Neural crest cell (in vitro differentiated cells): Measurements from ENCODE around the gene ANKDD1B. TPM values are rescaled to one million over a fixed set of nuclear protein-coding genes. Genes with fewer than 3 reads are reported as not detected.

Experiments used
- DNase-seq: peaks from one replicate; pipeline ENCODE4 v3.0.0; 2021; ENCODE audit warnings: low read depth, mixed read lengths, low spot score
- H3K27ac Mint-ChIP-seq: one replicate; pipeline ENCODE4 v1.8.0; 2021; ENCODE audit warnings: mild to moderate bottlenecking, mixed read lengths; ENCODE audit not compliant: unreplicated experiment
- H3K27me3 Mint-ChIP-seq: 2 replicates; pipeline ENCODE4 v1.8.0; 2021; ENCODE audit warnings: low read depth, mild to moderate bottlenecking, mixed read lengths
- H3K36me3 Mint-ChIP-seq: 2 replicates; pipeline ENCODE4 v1.8.0; 2021; ENCODE audit warnings: low read depth, mild to moderate bottlenecking, mixed read lengths
- H3K4me1 Mint-ChIP-seq: 2 replicates; pipeline ENCODE4 v1.8.0; 2021; ENCODE audit warnings: mixed read lengths
- H3K4me3 Mint-ChIP-seq: one replicate; pipeline ENCODE4 v1.8.0; 2021; ENCODE audit warnings: mild to moderate bottlenecking, mixed read lengths
- H3K9me3 Mint-ChIP-seq: 2 replicates; pipeline ENCODE4 v1.8.0; 2021; ENCODE audit warnings: mixed read lengths
- total RNA-seq: library from RNA; stranded (reverse); gene quantifications from 2 replicates; pipeline ENCODE4 v1.2.1, GENCODE V29; 2021
- TF ChIP-seq, protein P1 (sequence below): fragments of 200-600 bp; sonication (generic); conservative IDR thresholded peaks from 2 replicates; pipeline ENCODE4 v1.5.0; 2021; ENCODE audit warnings: antibody characterized with exemption, mild to moderate bottlenecking

Gene ANKDD1B
- total RNA-seq, 1 donor from 2014 or later = 0.28 TPM

DNA sequence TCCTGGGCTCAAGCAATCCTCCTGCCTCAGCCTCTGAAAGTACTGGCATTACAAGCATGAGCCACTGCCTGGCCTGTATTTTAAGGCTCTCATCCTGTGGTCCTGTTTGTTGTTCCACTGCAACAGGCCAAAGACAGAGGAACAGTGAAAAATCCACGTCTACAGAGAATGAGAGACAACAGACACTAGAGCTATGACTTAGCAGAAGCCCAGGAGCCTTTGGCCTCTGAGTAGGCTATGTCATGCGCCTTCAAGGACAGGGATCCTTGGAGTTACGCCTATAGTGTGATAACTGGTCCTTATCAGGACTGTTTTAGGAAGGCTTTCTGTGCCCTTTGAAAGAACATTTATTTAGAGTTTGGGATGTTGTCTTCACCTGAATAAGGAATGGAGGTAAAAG, 95.5 kb downstream of the ANKDD1B start:
- Mint-ChIP-seq H3K27ac (no peak overlapping the region), H3K4me1 (no peaks in the 10 kb centered on the region), H3K4me3 (no peak overlapping the region), H3K36me3 (peaks cover 15% of the 10 kb centered on the region), H3K9me3 (no peaks in the 10 kb centered on the region), H3K27me3 (no peaks in the 10 kb centered on the region)
- TF ChIP-seq, protein P1, sequence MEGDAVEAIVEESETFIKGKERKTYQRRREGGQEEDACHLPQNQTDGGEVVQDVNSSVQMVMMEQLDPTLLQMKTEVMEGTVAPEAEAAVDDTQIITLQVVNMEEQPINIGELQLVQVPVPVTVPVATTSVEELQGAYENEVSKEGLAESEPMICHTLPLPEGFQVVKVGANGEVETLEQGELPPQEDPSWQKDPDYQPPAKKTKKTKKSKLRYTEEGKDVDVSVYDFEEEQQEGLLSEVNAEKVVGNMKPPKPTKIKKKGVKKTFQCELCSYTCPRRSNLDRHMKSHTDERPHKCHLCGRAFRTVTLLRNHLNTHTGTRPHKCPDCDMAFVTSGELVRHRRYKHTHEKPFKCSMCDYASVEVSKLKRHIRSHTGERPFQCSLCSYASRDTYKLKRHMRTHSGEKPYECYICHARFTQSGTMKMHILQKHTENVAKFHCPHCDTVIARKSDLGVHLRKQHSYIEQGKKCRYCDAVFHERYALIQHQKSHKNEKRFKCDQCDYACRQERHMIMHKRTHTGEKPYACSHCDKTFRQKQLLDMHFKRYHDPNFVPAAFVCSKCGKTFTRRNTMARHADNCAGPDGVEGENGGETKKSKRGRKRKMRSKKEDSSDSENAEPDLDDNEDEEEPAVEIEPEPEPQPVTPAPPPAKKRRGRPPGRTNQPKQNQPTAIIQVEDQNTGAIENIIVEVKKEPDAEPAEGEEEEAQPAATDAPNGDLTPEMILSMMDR = no peak
- DNase-seq = no peak

DNA sequence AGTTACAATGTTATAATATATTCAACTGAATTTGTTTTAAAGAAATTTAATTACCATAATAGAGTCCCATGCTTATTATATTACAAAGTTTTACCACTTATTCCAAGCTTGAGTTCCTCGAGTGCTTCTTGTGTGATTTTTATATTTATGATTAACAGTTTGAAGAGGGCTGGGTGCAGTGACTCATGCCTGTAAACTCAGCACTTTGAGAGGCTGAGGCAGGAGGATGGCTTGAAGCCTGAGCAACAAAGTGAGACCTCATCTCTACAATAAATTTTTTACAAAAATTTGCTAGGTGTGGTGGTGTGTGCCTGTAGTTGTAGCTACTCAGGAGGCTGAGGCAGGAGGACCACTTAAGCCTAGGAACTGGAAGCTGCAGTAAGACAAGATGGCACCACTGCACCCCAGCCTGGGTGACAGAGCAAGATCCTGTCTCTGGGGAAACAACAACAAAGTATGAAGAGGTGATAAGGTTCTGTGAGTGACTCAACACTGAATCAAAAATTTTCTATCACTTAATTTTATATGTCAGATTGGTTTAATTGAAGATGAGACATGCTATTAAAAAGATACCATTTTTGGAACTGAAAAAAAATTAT, 96.8 kb downstream of the ANKDD1B start:
- no peaks in the 10 kb centered on the region for H3K27me3 Mint-ChIP-seq
- no peak overlapping the region for H3K27ac Mint-ChIP-seq
- no peak for DNase-seq
- no peaks in the 10 kb centered on the region for H3K9me3 Mint-ChIP-seq
- H3K4me3 Mint-ChIP-seq = no peak overlapping the region
- no peaks in the 10 kb centered on the region for H3K4me1 Mint-ChIP-seq
- peaks cover 4% of the 10 kb centered on the region for H3K36me3 Mint-ChIP-seq
- TF ChIP-seq, protein P1 = no peak

DNA sequence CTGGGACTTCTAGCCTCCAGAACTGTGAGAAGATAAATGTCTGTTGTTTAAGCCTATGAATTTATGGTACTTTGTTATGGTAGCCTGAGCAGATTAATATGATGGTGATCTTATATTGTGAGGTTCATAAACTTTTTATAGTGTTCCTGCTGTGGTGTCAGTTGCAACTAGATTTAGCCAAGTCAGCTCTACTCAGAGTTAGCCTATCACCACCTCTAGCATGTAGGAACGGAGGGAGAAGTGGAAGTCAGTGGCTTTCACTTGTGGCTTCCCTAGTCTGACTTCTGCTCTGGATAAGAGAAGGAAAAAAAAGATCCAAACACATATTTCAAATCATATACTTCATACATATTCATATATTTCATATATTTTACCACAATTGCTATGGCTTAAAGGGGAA, 99.4 kb downstream of the ANKDD1B start:
- DNase-seq = no peak
- H3K36me3 Mint-ChIP-seq = peaks cover 2% of the 10 kb centered on the region
- H3K4me3 Mint-ChIP-seq = no peak overlapping the region
- TF ChIP-seq, protein P1 = no peak
- H3K4me1 Mint-ChIP-seq = peaks cover 14% of the 10 kb centered on the region
- H3K27ac Mint-ChIP-seq = no peak overlapping the region
- H3K9me3 Mint-ChIP-seq = no peaks in the 10 kb centered on the region
- no peaks in the 10 kb centered on the region for H3K27me3 Mint-ChIP-seq

DNA sequence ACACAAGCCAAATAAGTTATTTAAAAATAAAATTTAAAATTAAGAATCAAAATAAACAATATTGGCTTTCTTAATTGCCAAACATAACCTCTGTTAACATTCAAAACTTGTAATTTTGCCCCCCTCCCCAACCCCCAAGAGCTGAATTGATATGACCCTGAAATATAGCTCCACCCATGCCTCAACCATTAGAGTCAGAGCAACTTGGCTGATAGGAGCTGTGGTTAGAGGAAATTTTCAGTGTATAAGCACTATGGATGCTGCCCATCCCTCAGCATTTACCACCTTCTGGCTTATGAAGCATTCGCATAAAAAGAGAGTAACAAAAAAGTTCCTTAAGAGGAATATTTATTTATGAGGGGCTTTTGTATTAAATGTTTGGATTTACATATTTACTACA, 99.9 kb downstream of the ANKDD1B start:
- Mint-ChIP-seq H3K27me3 (no peaks in the 10 kb centered on the region), H3K36me3 (peaks cover 2% of the 10 kb centered on the region), H3K27ac (no peak overlapping the region), H3K4me1 (peaks cover 18% of the 10 kb centered on the region), H3K9me3 (no peaks in the 10 kb centered on the region), H3K4me3 (no peak overlapping the region)
- TF ChIP-seq, protein P1 = no peak
- DNase-seq = no peak

DNA sequence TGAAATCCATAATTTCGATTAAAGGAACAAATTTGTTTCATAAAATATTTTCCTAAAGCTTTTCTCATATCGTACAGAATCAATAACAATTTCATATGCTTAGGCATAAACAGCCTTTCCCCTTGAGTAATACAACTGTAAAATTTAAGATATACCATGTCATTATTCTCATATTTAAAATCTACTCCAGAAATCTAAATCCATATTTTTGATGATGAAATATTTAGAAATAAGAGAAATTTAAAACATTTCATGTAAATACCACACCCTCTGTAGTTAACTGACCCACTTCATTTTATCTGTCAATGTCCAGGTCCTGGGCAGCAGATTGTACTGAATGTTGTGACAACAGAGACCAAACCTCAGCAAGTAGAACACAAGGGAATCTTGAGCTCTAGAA, 100.8 kb downstream of the ANKDD1B start:
- H3K4me1 Mint-ChIP-seq = peaks cover 24% of the 10 kb centered on the region
- no peak overlapping the region for H3K4me3 Mint-ChIP-seq
- DNase-seq = no peak
- H3K9me3 Mint-ChIP-seq = no peaks in the 10 kb centered on the region
- no peaks in the 10 kb centered on the region for H3K27me3 Mint-ChIP-seq
- peaks cover 2% of the 10 kb centered on the region for H3K36me3 Mint-ChIP-seq
- H3K27ac Mint-ChIP-seq = no peak overlapping the region
- TF ChIP-seq, protein P1 = no peak
